ENCODE data around the gene CRIM1.
A peak's percentile ranks its signal among the peaks of the same experiment; 100 is the strongest.

Gene CRIM1

GRCh38 chr2:36587101-36587500, 231.5 kb downstream of the CRIM1 start:
- DNase-seq: no peak

GRCh38 chr2:36587556-36587955, 232.0 kb downstream of the CRIM1 start:
- no peak for DNase-seq

GRCh38 chr2:36589230-36589630, 233.7 kb downstream of the CRIM1 start:
- DNase-seq: no peak

GRCh38 chr2:36594849-36595248, 239.3 kb downstream of the CRIM1 start:
- no peak for DNase-seq

- DNase-seq: no peak
These were observed 240.8 kb downstream of the CRIM1 start for GRCh38 chr2:36596397-36596796.

- DNase-seq: no peak
These were observed 241.5 kb downstream of the CRIM1 start for GRCh38 chr2:36597003-36597531.

- DNase-seq: peak; percentile 60
These were observed 242.2 kb downstream of the CRIM1 start, which contains the start of gene FEZ2 for GRCh38 chr2:36597532-36598377. FEZ2 (minus strand) TSS chr2:36598168; CDS start chr2:36598142, 26 bp downstream.
